ENCODE data around the gene ZSCAN5B.
"Not testable (repeated sequence)": the region's sequence is repeated elsewhere in the genome, so short reads cannot be mapped to it uniquely, and the experiment has no call there.

The ZSCAN5B gene

DNA sequence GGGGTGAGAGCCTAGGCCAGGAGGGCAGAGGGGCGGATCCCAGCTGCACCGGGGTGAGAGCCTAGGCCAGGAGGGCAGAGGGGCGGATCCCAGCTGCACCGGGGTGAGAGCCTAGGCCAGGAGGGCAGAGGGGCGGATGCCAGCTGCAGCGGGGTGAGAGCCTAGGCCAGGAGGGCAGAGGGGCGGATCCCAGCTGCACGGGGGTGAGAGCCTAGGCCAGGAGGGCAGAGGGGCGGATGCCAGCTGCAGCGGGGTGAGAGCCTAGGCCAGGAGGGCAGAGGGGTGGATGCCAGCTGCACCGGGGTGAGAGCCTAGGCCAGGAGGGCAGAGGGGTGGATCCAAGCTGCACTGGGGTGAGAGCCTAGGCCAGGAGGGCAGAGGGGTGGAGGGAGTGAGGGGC is 21.3 kb downstream of the ZSCAN5B start:
- in situ Hi-C loops (cut with MboI; ENCODE audit: low sequenced_read_pairs): not testable (repeated sequence)

- in situ Hi-C loops (cut with MboI; ENCODE audit: low sequenced_read_pairs): not testable (repeated sequence)
These were observed 21.7 kb downstream of the ZSCAN5B start, which contains the start of gene GALP for GRCh38 chr19:56175861-56176307. Gene GALP (plus strand): TSS chr19:56176008. CDS start chr19:56177109, 1,101 bp downstream.

DNA sequence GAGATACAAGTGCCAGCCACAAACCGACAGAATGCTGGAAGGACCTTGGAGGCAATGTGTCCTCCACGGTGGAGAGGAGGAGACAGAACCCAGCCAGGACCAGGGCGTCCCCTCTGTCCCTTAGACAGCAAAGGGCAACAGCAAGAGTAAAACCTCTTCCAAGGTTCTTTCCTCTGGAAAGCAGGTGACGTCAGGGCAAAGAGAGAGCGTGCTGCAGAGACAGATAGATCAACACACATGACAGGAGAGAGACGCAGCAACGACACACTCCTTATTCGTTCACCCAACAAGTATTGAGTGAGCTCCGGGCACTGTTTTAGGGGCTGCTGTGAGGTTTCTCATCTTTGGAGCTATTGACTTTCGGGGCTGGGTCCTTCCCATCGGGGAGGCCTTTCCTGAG is 23.0 kb downstream of the ZSCAN5B start:
- in situ Hi-C loops (cut with MboI; ENCODE audit: low sequenced_read_pairs): no loop called here

GRCh38 chr19:56174086-56174485 is 23.5 kb downstream of the ZSCAN5B start:
- in situ Hi-C loops (cut with MboI; ENCODE audit: low sequenced_read_pairs): no loop called here

DNA sequence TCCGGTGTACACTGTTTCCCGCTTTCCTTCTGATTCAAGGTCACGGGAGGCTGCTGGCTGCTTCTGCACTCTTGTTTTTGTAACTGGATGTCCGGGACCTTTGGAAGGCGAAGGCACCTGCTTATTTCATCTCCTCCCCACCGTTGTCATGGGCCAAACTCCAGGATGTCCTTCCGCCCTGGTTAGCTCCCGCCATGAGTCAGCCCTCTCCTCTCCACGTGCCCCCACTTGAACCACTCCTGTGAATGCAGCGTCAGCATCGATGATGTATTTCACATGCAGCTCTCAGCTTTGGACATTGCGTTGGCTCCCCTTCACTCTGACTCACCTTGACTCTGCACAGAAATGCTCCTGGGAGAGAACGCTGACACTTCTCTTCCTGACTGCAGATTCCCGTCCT is 27.3 kb downstream of the ZSCAN5B start:
- in situ Hi-C loops (cut with MboI; ENCODE audit: low sequenced_read_pairs): no loop called here

DNA sequence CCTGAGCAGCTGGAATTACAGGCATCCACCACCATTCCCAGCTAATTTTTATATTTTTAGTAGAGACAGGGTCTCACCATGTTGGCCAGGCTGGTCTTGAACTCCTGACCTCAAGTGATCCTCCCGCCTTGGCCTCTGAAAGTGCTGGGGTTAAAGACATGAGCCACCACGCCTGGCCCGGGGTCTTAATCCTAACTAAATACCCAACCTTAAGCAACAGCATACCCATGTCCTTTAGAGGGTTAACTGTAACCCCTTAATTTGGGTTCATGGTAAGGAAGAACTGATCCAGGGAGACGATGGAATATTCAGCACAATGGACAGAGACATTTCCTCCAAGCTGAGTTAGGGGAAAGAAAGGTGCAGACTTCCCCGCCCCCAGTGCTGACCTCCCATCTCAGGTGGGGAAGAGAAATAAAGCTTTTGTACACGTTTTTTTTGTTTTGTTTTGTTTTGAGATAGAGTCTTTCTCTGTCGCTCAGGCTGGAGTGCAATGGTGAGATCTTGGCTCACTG is 30.5 kb downstream of the ZSCAN5B start:
- in situ Hi-C loops (cut with MboI; ENCODE audit: low sequenced_read_pairs): no loop called here

DNA sequence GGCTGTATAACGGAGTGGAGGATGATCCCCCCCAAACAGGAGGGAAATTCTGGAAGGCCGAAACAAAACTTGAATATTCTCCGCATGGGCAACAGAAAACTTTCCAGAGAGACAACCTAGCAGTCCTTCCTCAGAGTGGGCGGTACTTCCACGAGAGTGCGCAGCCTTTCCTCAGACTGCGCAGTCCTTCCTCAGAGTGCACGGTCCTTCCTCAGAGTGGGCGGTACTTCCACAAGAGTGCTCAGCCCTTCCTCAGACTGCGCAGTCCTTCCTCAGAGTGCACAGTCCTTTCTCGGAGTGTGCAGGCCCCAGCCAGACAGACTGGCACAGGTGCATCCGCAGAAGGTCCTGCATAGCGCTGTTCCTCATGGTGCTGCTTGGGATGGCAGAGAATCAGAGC is 34.5 kb downstream of the ZSCAN5B start:
- in situ Hi-C loops (cut with MboI; ENCODE audit: low sequenced_read_pairs): no loop called here

GRCh38 chr19:56162258-56162657 is 35.3 kb downstream of the ZSCAN5B start:
- in situ Hi-C loops (cut with MboI; ENCODE audit: low sequenced_read_pairs): no loop called here

- in situ Hi-C loops (cut with MboI; ENCODE audit: low sequenced_read_pairs): no loop called here
These were observed 36.0 kb downstream of the ZSCAN5B start for GRCh38 chr19:56161534-56161933.

- in situ Hi-C loops (cut with MboI; ENCODE audit: low sequenced_read_pairs): no loop called here
These were observed 37.8 kb downstream of the ZSCAN5B start for GRCh38 chr19:56159622-56160271.

DNA sequence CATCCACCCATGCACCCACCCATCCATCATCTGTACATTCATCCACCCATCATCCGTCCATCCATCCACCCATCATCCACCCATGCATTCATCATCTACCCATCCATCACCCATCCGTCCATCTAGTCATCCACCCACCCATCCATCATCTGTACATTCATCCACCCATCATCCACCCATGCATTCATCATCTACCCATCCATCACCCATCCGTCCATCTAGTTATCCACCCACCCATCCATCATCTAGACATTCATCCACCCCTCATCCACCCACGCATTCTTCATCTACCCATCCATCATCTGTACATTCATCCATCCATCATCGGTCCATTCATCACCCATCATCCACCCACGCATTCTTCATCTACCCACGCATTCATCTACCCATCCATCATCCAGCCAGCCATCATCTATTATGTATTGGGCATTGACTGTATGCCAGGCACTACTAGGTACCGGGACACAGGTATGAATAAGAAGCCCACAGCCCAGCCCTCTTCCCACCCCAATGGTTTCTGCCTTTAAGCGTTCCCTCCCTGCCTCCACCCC is 38.5 kb downstream of the ZSCAN5B start:
- in situ Hi-C loops (cut with MboI; ENCODE audit: low sequenced_read_pairs): no loop called here

DNA sequence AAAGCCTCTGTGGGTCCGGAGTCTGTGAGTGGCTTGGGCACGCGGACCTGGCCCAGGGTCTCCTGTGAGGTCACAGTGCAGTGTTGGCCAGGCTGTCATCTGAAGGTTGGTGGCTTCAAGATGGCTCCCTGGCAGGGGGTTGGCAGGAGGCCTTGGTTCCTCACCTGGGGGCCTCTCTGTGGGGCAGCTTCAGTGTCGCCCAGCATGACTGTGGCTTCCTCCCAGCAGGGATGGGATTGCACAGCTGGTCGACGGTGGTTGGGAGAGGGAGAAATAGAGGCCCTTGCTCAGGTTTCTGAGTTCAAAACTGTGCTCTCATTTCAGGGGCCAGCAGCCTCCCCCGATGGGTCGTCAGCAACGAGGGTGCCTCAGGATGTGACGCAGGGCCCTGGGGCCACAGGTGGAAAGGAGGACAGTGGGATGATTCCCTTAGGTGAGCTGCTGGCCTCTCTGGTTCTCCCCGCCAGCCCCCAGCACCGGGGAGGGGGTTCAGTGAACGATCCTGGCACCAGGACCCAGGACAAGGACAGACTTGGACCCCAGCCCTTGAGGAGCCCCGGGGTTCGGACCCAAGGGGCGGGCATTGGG is 39.3 kb downstream of the ZSCAN5B start:
- in situ Hi-C loops (cut with MboI; ENCODE audit: low sequenced_read_pairs): no loop called here

- in situ Hi-C loops (cut with MboI; ENCODE audit: low sequenced_read_pairs): no loop called here
These were observed 40.8 kb downstream of the ZSCAN5B start for GRCh38 chr19:56156768-56157167.

- in situ Hi-C loops (cut with MboI; ENCODE audit: low sequenced_read_pairs): no loop called here
These were observed 42.4 kb downstream of the ZSCAN5B start for GRCh38 chr19:56155124-56155687.

- in situ Hi-C loops (cut with MboI; ENCODE audit: low sequenced_read_pairs): no loop called here
These were observed 44.1 kb downstream of the ZSCAN5B start for GRCh38 chr19:56153507-56153906.

- in situ Hi-C loops (cut with MboI; ENCODE audit: low sequenced_read_pairs): no loop called here
These were observed 44.9 kb downstream of the ZSCAN5B start for GRCh38 chr19:56152644-56153043.

GRCh38 chr19:56150358-56150757 is 47.2 kb downstream of the ZSCAN5B start:
- in situ Hi-C loops (cut with MboI; ENCODE audit: low sequenced_read_pairs): no loop called here

- in situ Hi-C loops (cut with MboI; ENCODE audit: low sequenced_read_pairs): no loop called here
These were observed 47.9 kb downstream of the ZSCAN5B start for GRCh38 chr19:56149656-56150038.

GRCh38 chr19:56148955-56149655 is 48.5 kb downstream of the ZSCAN5B start:
- in situ Hi-C loops (cut with MboI; ENCODE audit: low sequenced_read_pairs): not testable (repeated sequence)

DNA sequence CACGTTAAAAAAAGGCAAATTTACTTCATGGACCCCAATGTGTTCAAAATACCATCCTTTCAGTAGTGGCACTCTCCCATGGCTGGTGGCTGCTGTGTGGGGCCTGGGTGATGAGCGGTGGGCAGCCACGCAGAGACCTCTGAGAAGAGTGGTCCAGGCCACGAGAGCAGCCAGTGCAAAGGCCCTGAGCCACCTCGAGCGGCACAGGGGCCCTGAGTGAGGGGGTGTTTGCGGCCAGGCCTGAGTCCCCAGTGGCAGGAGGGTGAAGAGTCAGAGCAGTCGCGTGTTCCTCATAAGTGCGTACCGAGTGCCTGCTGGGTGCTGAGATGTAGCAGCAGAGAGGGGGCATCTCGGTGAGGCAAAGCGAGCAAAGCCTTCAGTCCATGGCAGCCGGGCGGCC is 49.5 kb downstream of the ZSCAN5B start:
- in situ Hi-C loops (cut with MboI; ENCODE audit: low sequenced_read_pairs): no loop called here

DNA sequence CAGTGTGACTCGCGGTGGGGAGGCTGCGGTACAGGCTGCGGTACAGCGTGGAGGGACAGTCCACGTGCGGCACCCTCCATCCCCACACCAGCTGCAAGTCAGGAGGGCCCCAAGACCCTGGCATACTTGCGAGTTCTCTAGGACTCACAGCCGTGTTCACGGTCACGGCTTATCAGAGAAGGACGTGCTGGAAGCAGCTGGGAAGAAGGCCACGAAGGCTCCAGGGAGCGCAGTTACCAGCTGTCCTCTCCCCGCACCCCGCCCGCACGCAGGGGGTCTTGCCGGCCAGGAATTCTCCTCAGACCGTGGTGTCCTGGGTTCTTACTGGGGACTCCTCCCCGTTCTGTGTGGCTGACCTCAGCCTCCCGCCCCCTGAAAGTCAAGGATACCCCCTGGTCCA is 50.3 kb downstream of the ZSCAN5B start:
- in situ Hi-C loops (cut with MboI; ENCODE audit: low sequenced_read_pairs): no loop called here
